Lower leg skin (tissue), 4 donors: ENCODE results near the gene SESTD1. TPM values are rescaled to one million over a fixed set of nuclear protein-coding genes. Genes with fewer than 3 reads are reported as not detected.
"Not testable (repeated sequence)": the region's sequence is repeated elsewhere in the genome, so short reads cannot be mapped to it uniquely, and the experiment has no call there.

Experiments used
- DNase-seq, 2 donors: peaks; one replicate each; pipeline ENCODE4 v3.0.0-alpha.2; 2019; ENCODE audit warnings: low spot score in 2 of 2
- H3K4me3 ChIP-seq: fragments of 200-600 bp; sonication (generic); 2 replicates; pipeline ENCODE4 v1.5.1; 2017; ENCODE audit warnings: mild to moderate bottlenecking, low read depth; ENCODE audit not compliant: poor library complexity, severe bottlenecking
- POLR2A ChIP-seq, 2 donors: fragments of 450-650 bp; IDR thresholded peaks; one replicate each; pipeline ENCODE4 v1.6.1; 2016 to 2017; ENCODE audit warnings: antibody characterized with exemption in 2 of 2, mild to moderate bottlenecking in 1 of 2, moderate library complexity in 1 of 2
- WGBS, 2 donors: methylation state at CpG; one replicate each; pipeline ENCODE4 v1.1.5; 2018; 5-methylcytosine and 5-hydroxymethylcytosine counted together
- intact Hi-C: fragments of 100-400 bp; cut with DNase I; formaldehyde crosslinking; loops from one replicate; pipeline ENCODE4 v1.15.0; 2023; ENCODE audit warnings: low total_unique reads
- total RNA-seq, 4 donors: library from RNA; depleted of rRNA; stranded (reverse); fragments of >200 nt; gene quantifications; one replicate each; pipeline ENCODE4 v1.1.0, GENCODE V29; 2016
- TF ChIP-seq, protein P1 (sequence below), 3 donors: fragments of 450-650 bp; IDR thresholded peaks; one replicate each; pipeline ENCODE4 v1.5.1; 2016; ENCODE audit warnings: antibody characterized with exemption in 3 of 3, mild to moderate bottlenecking in 3 of 3, moderate library complexity in 2 of 3

The SESTD1 gene
- total RNA-seq, 4 donors from 2014 or later = 8.7 to 22.9 (median 11.8) TPM

DNA sequence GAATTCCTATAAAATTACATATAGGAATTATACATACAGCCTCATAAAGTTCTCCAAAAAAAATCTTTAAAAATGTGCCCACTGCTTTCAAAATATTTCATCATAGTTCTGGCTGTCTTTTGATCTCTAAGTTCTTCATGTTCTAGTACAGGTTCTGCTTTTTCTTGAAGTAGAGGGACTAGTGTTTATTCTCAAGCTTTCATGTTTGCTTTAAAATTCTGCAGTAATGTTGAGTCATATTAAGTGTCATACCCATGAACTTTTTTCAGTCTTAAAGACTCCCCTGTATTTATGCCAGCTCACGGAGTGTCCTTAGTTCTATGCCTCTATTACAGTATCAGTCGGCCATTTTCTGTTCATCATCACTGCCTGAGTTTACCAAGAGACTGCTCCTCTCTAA lies 159.9 kb downstream of the SESTD1 start:
- intact Hi-C loops = no loop called here
- H3K4me3 ChIP-seq = no peak overlapping the region
- DNase-seq = no peak
- 81 to 93% methylated on average over 2 of the region's 2 CpGs for WGBS, 2 donors
- no peak for TF ChIP-seq POLR2A (IDR thresholded peaks at IDR 0.05)
- TF ChIP-seq, protein P1, sequence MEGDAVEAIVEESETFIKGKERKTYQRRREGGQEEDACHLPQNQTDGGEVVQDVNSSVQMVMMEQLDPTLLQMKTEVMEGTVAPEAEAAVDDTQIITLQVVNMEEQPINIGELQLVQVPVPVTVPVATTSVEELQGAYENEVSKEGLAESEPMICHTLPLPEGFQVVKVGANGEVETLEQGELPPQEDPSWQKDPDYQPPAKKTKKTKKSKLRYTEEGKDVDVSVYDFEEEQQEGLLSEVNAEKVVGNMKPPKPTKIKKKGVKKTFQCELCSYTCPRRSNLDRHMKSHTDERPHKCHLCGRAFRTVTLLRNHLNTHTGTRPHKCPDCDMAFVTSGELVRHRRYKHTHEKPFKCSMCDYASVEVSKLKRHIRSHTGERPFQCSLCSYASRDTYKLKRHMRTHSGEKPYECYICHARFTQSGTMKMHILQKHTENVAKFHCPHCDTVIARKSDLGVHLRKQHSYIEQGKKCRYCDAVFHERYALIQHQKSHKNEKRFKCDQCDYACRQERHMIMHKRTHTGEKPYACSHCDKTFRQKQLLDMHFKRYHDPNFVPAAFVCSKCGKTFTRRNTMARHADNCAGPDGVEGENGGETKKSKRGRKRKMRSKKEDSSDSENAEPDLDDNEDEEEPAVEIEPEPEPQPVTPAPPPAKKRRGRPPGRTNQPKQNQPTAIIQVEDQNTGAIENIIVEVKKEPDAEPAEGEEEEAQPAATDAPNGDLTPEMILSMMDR (IDR thresholded peaks at IDR 0.05) = no peak

DNA sequence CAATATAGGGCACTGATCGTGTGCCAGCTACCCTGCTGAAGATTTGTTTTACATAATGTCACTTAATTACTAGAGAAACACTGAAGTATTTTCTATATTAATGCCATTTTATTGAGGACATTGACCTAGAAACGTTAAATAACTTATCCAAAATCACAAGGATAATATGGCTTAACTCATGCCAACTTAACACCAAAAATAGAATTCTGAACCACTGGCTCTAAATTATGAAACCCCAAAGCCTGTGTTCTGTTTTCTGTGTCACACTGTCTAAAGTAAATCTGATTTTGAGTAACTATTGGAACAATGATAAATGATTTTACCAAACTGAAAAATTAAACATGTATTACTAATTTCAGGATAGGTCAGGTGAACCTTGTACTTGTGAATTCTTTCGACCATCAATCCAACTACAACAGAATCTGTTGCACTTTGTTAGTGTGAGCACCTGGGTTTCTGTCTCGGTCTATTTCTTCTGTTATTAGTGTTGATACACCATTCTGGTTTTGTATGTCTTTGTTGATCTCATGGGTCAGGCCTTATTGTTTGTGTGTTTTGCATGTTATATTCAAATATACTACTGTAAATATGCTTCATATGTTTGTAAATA lies 166.4 kb downstream of the SESTD1 start:
- WGBS, 2 donors = 81 to 88% methylated on average over 4 of the region's 4 CpGs
- TF ChIP-seq, protein P1 (IDR thresholded peaks at IDR 0.05) = no peak
- no peak for TF ChIP-seq POLR2A (IDR thresholded peaks at IDR 0.05)
- H3K4me3 ChIP-seq = no peak overlapping the region
- intact Hi-C loops = no loop called here
- no peak for DNase-seq

DNA sequence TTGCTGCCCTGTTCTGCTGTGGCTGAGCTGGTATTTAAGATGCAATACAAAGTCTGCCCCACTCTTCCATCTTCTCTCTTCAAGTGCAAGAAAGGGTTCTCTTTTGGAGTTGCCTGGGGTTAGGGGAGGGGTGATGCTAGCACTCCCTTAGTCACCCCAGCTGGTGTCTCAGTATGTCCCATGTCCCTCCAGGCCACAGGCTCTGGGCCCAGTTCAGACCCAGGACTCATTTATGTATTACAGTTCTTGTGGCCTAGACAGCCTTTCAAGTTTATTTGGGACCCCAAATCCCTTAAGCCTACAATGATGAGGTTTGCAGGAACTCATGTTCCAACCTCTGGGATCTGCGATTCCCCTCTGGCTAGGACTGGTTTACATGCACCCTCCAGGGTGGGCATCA lies 167.5 kb downstream of the SESTD1 start:
- DNase-seq = no peak
- intact Hi-C loops = no loop called here
- TF ChIP-seq POLR2A (IDR thresholded peaks at IDR 0.05) = no peak
- TF ChIP-seq, protein P1 (IDR thresholded peaks at IDR 0.05) = no peak
- WGBS, 2 donors = 100% methylated on average over 1 of the region's 1 CpG
- H3K4me3 ChIP-seq = no peak overlapping the region

DNA sequence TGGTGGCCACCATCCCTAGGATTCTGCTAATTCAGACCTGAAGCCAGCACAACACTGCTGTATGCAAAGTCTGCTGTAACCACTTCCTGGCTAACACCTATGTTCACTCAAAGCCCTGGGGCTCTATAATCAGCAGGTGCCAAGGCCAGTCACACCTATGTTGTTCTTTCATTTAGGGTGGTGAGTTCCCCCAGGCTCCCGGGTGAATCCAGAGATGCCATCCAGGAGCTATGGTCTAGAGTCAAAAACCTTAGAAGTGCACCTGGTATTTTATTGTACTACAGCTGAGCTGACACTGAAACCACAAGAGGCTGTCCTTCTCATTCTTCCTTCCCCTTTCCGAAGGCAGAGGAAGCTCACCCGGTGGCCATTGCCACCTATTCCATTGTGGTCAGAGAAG lies 168.5 kb downstream of the SESTD1 start:
- intact Hi-C loops = no loop called here
- TF ChIP-seq, protein P1 (IDR thresholded peaks at IDR 0.05) = no peak
- no peak for TF ChIP-seq POLR2A (IDR thresholded peaks at IDR 0.05)
- no peak for DNase-seq

DNA sequence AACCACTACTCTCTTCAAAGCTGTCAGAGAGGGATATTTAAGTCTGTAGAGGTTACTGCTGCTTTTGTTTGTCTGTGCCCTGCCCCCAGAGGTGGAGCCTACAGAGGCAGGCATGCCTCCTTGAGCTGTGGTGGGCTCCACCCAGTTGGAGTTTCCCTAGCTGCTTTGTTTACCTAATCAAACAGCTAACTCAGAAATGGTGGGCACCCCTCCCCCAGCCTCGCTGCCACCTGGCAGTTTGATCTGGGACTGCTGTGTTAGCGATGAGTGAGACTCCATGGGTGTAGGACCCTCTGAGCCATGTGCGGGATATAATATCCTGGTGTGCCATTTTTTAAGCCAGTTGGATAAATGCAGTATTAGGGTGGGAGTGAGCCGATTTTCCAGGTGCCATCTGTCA lies 171.7 kb downstream of the SESTD1 start:
- DNase-seq, intact Hi-C loops: not testable (repeated sequence)
- 95 to 97% methylated on average over 4 of the region's 4 CpGs for WGBS, 2 donors

More for the DNA sequence above, 168.5 kb downstream of the SESTD1 start:
- no peak overlapping the region for H3K4me3 ChIP-seq
- 57% methylated on average over 3 of the region's 3 CpGs for WGBS, 2 donors

DNA sequence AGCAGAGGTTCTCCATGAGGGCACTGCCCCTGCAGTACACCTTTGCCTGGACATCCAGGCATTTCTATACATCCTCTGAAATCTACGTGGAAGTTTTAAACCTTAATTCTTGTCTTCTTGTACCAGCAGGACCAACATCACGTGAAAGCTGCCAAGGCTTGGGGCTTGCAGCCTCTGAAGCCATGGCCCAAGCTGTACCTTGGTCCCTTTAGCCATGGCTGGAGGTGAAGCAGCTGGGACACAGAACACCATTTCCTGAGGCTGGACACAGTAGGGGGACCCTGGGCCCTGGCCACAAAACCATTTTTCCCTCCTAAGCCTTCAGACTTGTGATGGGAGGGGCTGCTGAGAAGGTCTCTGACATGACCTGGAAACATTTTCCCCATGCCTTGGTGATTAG lies 181.9 kb downstream of the SESTD1 start:
- no peak overlapping the region for H3K4me3 ChIP-seq
- intact Hi-C loops = no loop called here
- 84 to 85% methylated on average over 2 of the region's 2 CpGs for WGBS, 2 donors
- DNase-seq = no peak
- TF ChIP-seq, protein P1 (IDR thresholded peaks at IDR 0.05) = no peak
- TF ChIP-seq POLR2A (IDR thresholded peaks at IDR 0.05) = no peak

More for the DNA sequence above, 171.7 kb downstream of the SESTD1 start:
- not testable (repeated sequence) for H3K4me3 ChIP-seq
